ENCODE results near the gene ZFR2. TPM values are rescaled to one million over a fixed set of nuclear protein-coding genes. Genes with fewer than 3 reads are reported as not detected.

ZFR2 gene
- polyA plus RNA-seq, 3 donors, result not detected

DNA sequence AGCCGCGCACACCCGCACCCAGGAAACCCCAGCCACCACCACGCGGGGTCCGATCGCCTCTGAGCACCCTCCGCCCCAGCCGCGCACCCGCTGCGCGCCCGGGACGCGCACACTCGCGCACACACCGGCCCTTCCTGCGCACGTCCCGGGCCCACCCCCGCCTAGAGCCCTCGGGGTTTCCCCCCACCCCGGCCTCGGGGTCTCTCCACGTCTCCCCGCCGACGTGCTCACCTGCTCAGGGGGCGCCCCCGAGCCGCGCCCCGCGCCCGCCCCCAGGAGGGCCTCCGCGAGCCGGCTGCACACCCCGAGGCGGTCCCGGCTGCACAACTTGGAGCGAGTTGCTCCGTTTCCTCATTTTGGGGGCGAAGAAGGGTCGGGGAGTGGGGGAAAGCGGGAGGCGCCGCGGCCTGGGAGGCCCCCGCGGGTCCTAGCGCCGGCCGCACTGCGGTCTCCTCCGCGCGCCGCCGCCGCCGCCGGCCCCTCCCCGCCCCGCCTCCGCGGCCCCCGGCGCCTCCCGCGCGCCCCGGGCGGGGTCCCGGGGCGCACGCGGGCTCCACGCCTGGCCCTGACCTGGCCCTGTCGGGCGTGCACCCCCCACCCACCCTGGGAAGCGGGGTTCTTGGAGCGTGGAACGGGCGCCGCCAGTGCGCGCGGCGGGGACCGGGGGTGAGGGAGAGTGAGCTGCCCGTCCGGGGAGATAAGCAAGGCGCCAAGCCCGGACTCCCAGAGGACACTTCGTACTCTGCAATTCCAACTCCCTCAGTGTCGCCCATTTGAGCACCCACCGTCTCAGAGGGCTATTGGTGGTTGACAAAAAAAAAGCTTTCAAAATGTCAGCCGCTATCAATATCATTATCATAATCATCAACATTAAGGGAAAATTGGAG, 82.7 kb downstream of the ZFR2 start, which contains the start of gene MATK:
MATK (minus strand) TSS at position 444 of the 887 bp plus-strand sequence. CDS start 1,246 bp downstream, outside the sequence.
- peaks cover 1 to 7% of the 10 kb centered on the region in 2 donors for H3K36me3 Mint-ChIP-seq
- no peak within 1 kb of the TSS for H3K27ac ChIP-seq (ENCODE audit: low read depth in 1 of 2, low read length in 2 of 2)
- DNase-seq, result no peak

DNA sequence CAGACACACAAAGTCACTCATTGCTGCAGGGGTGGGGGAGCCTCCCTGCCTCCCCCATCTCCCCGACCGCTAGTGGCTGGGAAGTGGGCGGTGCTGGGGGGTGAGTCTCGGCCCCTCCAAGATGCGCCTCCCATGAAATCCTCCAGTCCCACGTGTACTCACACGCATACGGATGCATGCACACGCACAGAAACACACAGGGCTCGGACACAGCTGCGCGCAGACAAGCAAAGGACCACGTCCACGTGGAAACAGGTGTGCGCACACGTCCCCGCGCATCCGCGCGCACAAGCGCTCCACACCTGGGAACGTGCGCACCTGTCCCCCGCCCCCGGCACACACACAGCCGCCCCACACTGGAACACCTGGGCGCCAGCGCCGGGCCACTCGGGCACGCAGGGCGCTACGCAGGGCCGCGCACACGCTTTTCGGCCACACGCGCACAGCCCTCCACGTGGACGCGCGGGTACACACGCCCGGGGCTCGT, 83.3 kb downstream of the ZFR2 start:
- Histone ChIP-seq H3K9me3 (replicated peaks in 1 of 2; ENCODE audit: control insufficient read depth in 1 of 2, insufficient read depth in 1 of 2, low read length in 2 of 2) (peaks cover 22 to 32% of the 10 kb centered on the region in 2 donors), H2AFZ (ENCODE audit: insufficient read depth, low read depth, low read length, poor library complexity, severe bottlenecking) (peak overlapping the region; percentile 50), H4K20me1 (ENCODE audit: insufficient read depth, low read length) (no peaks in the 10 kb centered on the region), H3K27ac (ENCODE audit: low read depth in 1 of 2, low read length in 2 of 2) (no peak overlapping the region), H3K79me2 (ENCODE audit: insufficient read depth, low read length) (no peaks in the 10 kb centered on the region), H3K4me1 (ENCODE audit: control insufficient read depth in 1 of 2, insufficient read depth in 2 of 2, low read length in 2 of 2) (peaks cover 7 to 15% of the 10 kb centered on the region in 2 donors), H3K36me3 (replicated peaks in 1 of 2; ENCODE audit: control insufficient read depth in 1 of 2, insufficient read depth in 2 of 2, low read length in 2 of 2) (no peaks in the 10 kb centered on the region), H3K27me3 (ENCODE audit: control insufficient read depth in 2 of 2, insufficient read depth in 2 of 2, low read length in 2 of 2) (peaks cover 0 to 13% of the 10 kb centered on the region in 2 donors), H3K4me3 (replicated peaks in 1 of 3; ENCODE audit: low read depth in 2 of 3, low read length in 3 of 3) (peak overlapping the region in 1 of 3 experiments; percentile 64), H3K9ac (ENCODE audit: insufficient read depth, low read length, poor library complexity, severe bottlenecking) (no peak overlapping the region), H3K4me2 (replicated peaks; ENCODE audit: extremely low read depth, low read length, poor library complexity, severe bottlenecking) (peak overlapping the region; percentile 76)
- Mint-ChIP-seq H3K36me3 (peaks cover 1 to 7% of the 10 kb centered on the region in 2 donors), H3K27ac (no peak overlapping the region), H3K4me1 (peaks cover 9% of the 10 kb centered on the region), H3K4me3 (peak overlapping the region; percentile 34 to 78), H3K9me3 (peaks cover 19 to 32% (median 24%) of the 10 kb centered on the region in 7 donors), H3K27me3 (ENCODE audit: low read depth in 3 of 3) (peaks cover 16 to 32% (median 17%) of the 10 kb centered on the region in 3 donors)
- TF ChIP-seq, protein P1, sequence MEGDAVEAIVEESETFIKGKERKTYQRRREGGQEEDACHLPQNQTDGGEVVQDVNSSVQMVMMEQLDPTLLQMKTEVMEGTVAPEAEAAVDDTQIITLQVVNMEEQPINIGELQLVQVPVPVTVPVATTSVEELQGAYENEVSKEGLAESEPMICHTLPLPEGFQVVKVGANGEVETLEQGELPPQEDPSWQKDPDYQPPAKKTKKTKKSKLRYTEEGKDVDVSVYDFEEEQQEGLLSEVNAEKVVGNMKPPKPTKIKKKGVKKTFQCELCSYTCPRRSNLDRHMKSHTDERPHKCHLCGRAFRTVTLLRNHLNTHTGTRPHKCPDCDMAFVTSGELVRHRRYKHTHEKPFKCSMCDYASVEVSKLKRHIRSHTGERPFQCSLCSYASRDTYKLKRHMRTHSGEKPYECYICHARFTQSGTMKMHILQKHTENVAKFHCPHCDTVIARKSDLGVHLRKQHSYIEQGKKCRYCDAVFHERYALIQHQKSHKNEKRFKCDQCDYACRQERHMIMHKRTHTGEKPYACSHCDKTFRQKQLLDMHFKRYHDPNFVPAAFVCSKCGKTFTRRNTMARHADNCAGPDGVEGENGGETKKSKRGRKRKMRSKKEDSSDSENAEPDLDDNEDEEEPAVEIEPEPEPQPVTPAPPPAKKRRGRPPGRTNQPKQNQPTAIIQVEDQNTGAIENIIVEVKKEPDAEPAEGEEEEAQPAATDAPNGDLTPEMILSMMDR (IDR thresholded peaks at IDR 0.05), result no peak
- no peak for DNase-seq
- 0% methylated on average over 43 of the region's 47 CpGs for WGBS (ENCODE audit: insufficient coverage)
- intact Hi-C loops (cut with micrococcal nuclease), result no loop called here

More for the DNA sequence above, 82.7 kb downstream of the ZFR2 start, which contains the start of gene MATK:
- TF ChIP-seq, protein P1 (IDR thresholded peaks at IDR 0.05), result no peak
- peaks cover 18 to 26% of the 10 kb centered on the region in 2 donors for H3K9me3 ChIP-seq (replicated peaks in 1 of 2; ENCODE audit: control insufficient read depth in 1 of 2, insufficient read depth in 1 of 2, low read length in 2 of 2)
- Mint-ChIP-seq H3K4me1 (peaks cover 9% of the 10 kb centered on the region), H3K9me3 (peaks cover 16 to 30% (median 22%) of the 10 kb centered on the region in 7 donors), H3K4me3 (peak within 1 kb of the TSS; percentile 60 to 78), H3K27ac (no peak within 1 kb of the TSS), H3K27me3 (ENCODE audit: low read depth in 3 of 3) (peaks cover 16 to 33% (median 17%) of the 10 kb centered on the region in 3 donors)
- H3K9ac ChIP-seq (ENCODE audit: insufficient read depth, low read length, poor library complexity, severe bottlenecking), result no peak within 1 kb of the TSS
- peak within 1 kb of the TSS in 1 of 3 experiments; percentile 64 for H3K4me3 ChIP-seq (replicated peaks in 1 of 3; ENCODE audit: low read depth in 2 of 3, low read length in 3 of 3)
- under 1% methylated on average over 74 of the region's 101 CpGs for WGBS (ENCODE audit: insufficient coverage)
- H3K79me2 ChIP-seq (ENCODE audit: insufficient read depth, low read length), result no peaks in the 10 kb centered on the region
- peaks cover 7 to 15% of the 10 kb centered on the region in 2 donors for H3K4me1 ChIP-seq (ENCODE audit: control insufficient read depth in 1 of 2, insufficient read depth in 2 of 2, low read length in 2 of 2)
- H2AFZ ChIP-seq (ENCODE audit: insufficient read depth, low read depth, low read length, poor library complexity, severe bottlenecking), result peak within 1 kb of the TSS; percentile 50
- H4K20me1 ChIP-seq (ENCODE audit: insufficient read depth, low read length), result no peaks in the 10 kb centered on the region
- intact Hi-C loops (cut with micrococcal nuclease), result no loop called here
- H3K27me3 ChIP-seq (ENCODE audit: control insufficient read depth in 2 of 2, insufficient read depth in 2 of 2, low read length in 2 of 2), result peaks cover 0 to 13% of the 10 kb centered on the region in 2 donors
- peak within 1 kb of the TSS; percentile 76 for H3K4me2 ChIP-seq (replicated peaks; ENCODE audit: extremely low read depth, low read length, poor library complexity, severe bottlenecking)
- H3K36me3 ChIP-seq (replicated peaks in 1 of 2; ENCODE audit: control insufficient read depth in 1 of 2, insufficient read depth in 2 of 2, low read length in 2 of 2), result no peaks in the 10 kb centered on the region
